ENCODE data around the gene ZNF782.

DNA sequence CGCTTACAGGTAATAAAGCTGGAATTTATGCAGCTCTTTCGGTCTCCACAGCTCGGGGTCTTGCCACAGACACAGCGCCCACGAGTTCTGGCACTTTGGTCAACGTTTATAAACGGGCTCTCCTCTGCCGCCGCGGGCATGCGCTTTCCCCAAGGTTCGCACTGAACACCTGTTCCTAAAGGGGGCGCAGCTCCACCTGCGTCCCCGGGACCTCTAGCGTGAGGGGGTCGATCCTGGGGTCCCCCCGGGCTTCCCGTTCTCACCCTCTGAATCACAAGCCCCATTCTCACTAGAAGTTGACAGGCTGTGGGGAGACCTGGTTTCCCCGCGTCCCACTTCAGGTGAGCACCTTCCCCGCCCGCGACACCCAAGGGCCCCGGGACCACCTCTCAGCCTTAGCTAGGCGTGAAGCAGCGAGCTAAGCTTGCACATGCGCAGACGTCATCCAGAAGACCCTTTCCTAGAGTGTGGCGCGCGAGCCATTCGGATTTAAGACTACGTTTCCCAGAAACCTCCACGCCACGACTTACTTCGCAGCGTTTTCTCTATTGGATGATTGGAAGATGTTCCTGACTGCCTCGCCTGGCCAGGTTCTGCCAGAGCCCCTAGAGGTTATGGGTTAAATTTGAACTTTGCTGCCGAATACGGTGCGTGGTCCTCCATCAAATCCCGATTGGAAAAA is 21.3 kb upstream of the ZNF782 start:
- TF ChIP-seq, protein P1, sequence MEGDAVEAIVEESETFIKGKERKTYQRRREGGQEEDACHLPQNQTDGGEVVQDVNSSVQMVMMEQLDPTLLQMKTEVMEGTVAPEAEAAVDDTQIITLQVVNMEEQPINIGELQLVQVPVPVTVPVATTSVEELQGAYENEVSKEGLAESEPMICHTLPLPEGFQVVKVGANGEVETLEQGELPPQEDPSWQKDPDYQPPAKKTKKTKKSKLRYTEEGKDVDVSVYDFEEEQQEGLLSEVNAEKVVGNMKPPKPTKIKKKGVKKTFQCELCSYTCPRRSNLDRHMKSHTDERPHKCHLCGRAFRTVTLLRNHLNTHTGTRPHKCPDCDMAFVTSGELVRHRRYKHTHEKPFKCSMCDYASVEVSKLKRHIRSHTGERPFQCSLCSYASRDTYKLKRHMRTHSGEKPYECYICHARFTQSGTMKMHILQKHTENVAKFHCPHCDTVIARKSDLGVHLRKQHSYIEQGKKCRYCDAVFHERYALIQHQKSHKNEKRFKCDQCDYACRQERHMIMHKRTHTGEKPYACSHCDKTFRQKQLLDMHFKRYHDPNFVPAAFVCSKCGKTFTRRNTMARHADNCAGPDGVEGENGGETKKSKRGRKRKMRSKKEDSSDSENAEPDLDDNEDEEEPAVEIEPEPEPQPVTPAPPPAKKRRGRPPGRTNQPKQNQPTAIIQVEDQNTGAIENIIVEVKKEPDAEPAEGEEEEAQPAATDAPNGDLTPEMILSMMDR (conservative IDR thresholded peaks at IDR 0.05), result peak; percentile 66
- TF ChIP-seq ZFX (IDR thresholded peaks at IDR 0.05), result no peak

All from C4-2B (cell line).